ENCODE measurements around the gene SEMG1. TPM values are rescaled to one million over a fixed set of nuclear protein-coding genes. Genes with fewer than 3 reads are reported as not detected.

Gene SEMG1
- total and polyA plus RNA-seq, 2 donors (not counting 1 experiment from before 2014, with no cell fraction given) = not detected

GRCh38 chr20:45254383-45255262, 47.8 kb downstream of the SEMG1 start, which contains the start of gene SLPI:
SLPI (minus strand) TSS chr20:45254564; CDS start chr20:45254543, 21 bp downstream.
- Histone ChIP-seq H3K36me3 (replicated peaks in 1 of 2; ENCODE audit: control extremely low read depth in 1 of 2, control insufficient read depth in 1 of 2, extremely low read depth in 1 of 2, insufficient read depth in 2 of 2, low read length in 1 of 2) (no peaks in the 10 kb centered on the region), H3K9me3 (ENCODE audit: control extremely low read depth in 1 of 3, control insufficient read depth in 2 of 3, insufficient read depth in 1 of 3, low read length in 2 of 3) (peaks cover 0 to 3% (median 0%) of the 10 kb centered on the region in 3 donors), H3K9ac (ENCODE audit: low read length) (no peak within 1 kb of the TSS), H3K4me2 (replicated peaks; ENCODE audit: low read depth, low read length, poor library complexity, severe bottlenecking) (no peak within 1 kb of the TSS), H3K27ac (ENCODE audit: low read length in 2 of 2) (no peak within 1 kb of the TSS), H2AFZ (ENCODE audit: insufficient read depth, low read depth, low read length, poor library complexity, severe bottlenecking) (no peak within 1 kb of the TSS), H4K20me1 (ENCODE audit: control insufficient read depth, insufficient read depth, low read length, poor library complexity, severe bottlenecking) (no peaks in the 10 kb centered on the region), H3K79me2 (ENCODE audit: control insufficient read depth, insufficient read depth, low read length) (no peaks in the 10 kb centered on the region), H3K4me1 (ENCODE audit: control insufficient read depth in 2 of 2, insufficient read depth in 2 of 2, low read length in 2 of 2) (no peaks in the 10 kb centered on the region), H3K4me3 (ENCODE audit: control extremely low read depth in 1 of 5, extremely low read depth in 1 of 5, insufficient read depth in 1 of 5, low read depth in 2 of 5, low read length in 4 of 5) (no peak within 1 kb of the TSS), H3K27me3 (replicated peaks in 1 of 4; ENCODE audit: control extremely low read depth in 1 of 4, control insufficient read depth in 3 of 4, insufficient read depth in 4 of 4, low read length in 3 of 4) (peaks cover 0 to 18% (median 12%) of the 10 kb centered on the region in 4 experiments)
- ChIA-PET POLR2A (no interaction called here), CTCF (no interaction called here)
- Mint-ChIP-seq H3K4me3 (no peak within 1 kb of the TSS), H3K27me3 (peaks cover 60% of the 10 kb centered on the region), H3K4me1 (no peaks in the 10 kb centered on the region), H3K9me3 (ENCODE audit: insufficient read depth) (no peaks in the 10 kb centered on the region), H3K27ac (no peak within 1 kb of the TSS)
- 53% methylated on average over 4 of the region's 7 CpGs for WGBS (ENCODE audit: insufficient coverage)
- ATAC-seq (ENCODE audit: low read depth) (no peak), DNase-seq (no peak)
- intact Hi-C loops (cut with micrococcal nuclease) = no loop called here
- TF ChIP-seq CTCF (IDR thresholded peaks at IDR 0.05) = no peak
- no peak for TF ChIP-seq EZH2 (IDR thresholded peaks at IDR 0.05; ENCODE audit: borderline replicate concordance, insufficient read depth, low read depth, low read length, poor library complexity, severe bottlenecking)

- Histone ChIP-seq H3K4me2 (replicated peaks; ENCODE audit: low read depth, low read length, poor library complexity, severe bottlenecking) (no peak overlapping the region), H3K79me2 (ENCODE audit: control insufficient read depth, insufficient read depth, low read length) (no peaks in the 10 kb centered on the region), H3K36me3 (replicated peaks in 1 of 2; ENCODE audit: control extremely low read depth in 1 of 2, control insufficient read depth in 1 of 2, extremely low read depth in 1 of 2, insufficient read depth in 2 of 2, low read length in 1 of 2) (no peaks in the 10 kb centered on the region), H3K9ac (ENCODE audit: low read length) (no peak overlapping the region), H3K27ac (ENCODE audit: low read length in 2 of 2) (no peak overlapping the region), H3K27me3 (replicated peaks in 1 of 4; ENCODE audit: control extremely low read depth in 1 of 4, control insufficient read depth in 3 of 4, insufficient read depth in 4 of 4, low read length in 3 of 4) (peaks cover 0 to 17% (median 8%) of the 10 kb centered on the region in 4 experiments), H3K4me1 (ENCODE audit: control insufficient read depth in 2 of 2, insufficient read depth in 2 of 2, low read length in 2 of 2) (no peaks in the 10 kb centered on the region), H4K20me1 (ENCODE audit: control insufficient read depth, insufficient read depth, low read length, poor library complexity, severe bottlenecking) (no peaks in the 10 kb centered on the region), H3K4me3 (ENCODE audit: control extremely low read depth in 1 of 5, extremely low read depth in 1 of 5, insufficient read depth in 1 of 5, low read depth in 2 of 5, low read length in 4 of 5) (no peak overlapping the region), H2AFZ (ENCODE audit: insufficient read depth, low read depth, low read length, poor library complexity, severe bottlenecking) (no peak overlapping the region), H3K9me3 (ENCODE audit: control extremely low read depth in 1 of 3, control insufficient read depth in 2 of 3, insufficient read depth in 1 of 3, low read length in 2 of 3) (peaks cover 0 to 3% (median 0%) of the 10 kb centered on the region in 3 donors)
- no peaks in the 10 kb centered on the region for H3K9me3 Mint-ChIP-seq (ENCODE audit: insufficient read depth)
- ATAC-seq (ENCODE audit: low read depth) (no peak), DNase-seq (no peak)
- TF ChIP-seq EZH2 (IDR thresholded peaks at IDR 0.05; ENCODE audit: borderline replicate concordance, insufficient read depth, low read depth, low read length, poor library complexity, severe bottlenecking) = no peak
- no peak for TF ChIP-seq CTCF (IDR thresholded peaks at IDR 0.05)
- H3K27ac Mint-ChIP-seq = no peak overlapping the region
- WGBS (ENCODE audit: insufficient coverage) = 77% methylated on average over 3 of the region's 3 CpGs
- no peaks in the 10 kb centered on the region for H3K4me1 Mint-ChIP-seq
- CTCF ChIA-PET = no interaction called here
- POLR2A ChIA-PET = no interaction called here
- intact Hi-C loops (cut with micrococcal nuclease) = no loop called here
- H3K4me3 Mint-ChIP-seq = no peak overlapping the region
- H3K27me3 Mint-ChIP-seq = peaks cover 52% of the 10 kb centered on the region
Measured at GRCh38 chr20:45257161-45257560, 50.3 kb downstream of the SEMG1 start.
